Measurements from ENCODE around the gene TXLNG.
A peak's percentile ranks its signal among the peaks of the same experiment; 100 is the strongest.

TXLNG gene

DNA sequence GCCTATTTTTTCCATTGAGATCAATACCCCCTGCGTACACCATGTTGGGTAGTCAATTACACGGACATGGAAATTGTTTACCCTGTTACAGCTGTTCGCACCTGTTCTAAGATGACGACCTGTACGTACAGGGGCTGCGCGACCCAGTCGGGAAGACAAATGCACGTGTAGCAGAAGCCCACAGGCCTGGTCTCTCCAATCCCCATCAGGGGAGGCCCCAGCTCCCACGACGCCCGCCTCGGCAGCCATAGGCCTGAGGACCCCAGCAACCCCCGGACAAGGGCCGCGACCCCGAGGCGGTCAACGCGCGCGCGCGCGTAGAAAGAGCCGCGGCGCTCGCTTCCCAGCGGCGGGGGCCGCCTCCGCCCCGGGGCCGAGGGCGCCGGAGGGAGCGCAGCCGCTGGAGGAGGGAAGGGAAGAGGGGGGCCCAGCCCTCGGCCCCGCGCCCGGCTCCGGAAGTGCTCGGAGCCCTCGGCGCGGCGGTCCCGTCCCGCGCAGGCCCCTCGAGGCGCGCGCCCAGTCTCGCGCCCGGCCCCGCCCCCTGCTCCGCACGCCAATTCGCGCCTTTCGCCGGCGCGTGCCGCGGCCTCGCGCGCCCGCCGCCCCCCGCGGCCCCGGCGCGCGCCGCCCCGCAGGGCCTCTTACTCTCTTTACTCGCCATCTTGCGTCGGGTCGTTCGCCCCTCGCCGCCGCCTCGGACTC is 83.3 kb downstream of the TXLNG start:
- TF ChIP-seq, protein P1, sequence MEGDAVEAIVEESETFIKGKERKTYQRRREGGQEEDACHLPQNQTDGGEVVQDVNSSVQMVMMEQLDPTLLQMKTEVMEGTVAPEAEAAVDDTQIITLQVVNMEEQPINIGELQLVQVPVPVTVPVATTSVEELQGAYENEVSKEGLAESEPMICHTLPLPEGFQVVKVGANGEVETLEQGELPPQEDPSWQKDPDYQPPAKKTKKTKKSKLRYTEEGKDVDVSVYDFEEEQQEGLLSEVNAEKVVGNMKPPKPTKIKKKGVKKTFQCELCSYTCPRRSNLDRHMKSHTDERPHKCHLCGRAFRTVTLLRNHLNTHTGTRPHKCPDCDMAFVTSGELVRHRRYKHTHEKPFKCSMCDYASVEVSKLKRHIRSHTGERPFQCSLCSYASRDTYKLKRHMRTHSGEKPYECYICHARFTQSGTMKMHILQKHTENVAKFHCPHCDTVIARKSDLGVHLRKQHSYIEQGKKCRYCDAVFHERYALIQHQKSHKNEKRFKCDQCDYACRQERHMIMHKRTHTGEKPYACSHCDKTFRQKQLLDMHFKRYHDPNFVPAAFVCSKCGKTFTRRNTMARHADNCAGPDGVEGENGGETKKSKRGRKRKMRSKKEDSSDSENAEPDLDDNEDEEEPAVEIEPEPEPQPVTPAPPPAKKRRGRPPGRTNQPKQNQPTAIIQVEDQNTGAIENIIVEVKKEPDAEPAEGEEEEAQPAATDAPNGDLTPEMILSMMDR (IDR thresholded peaks at IDR 0.05; ENCODE audit: extremely low read depth, missing control alignments): no peak
- DNase-seq (ENCODE audit: low spot score): peak; percentile 69

DNA sequence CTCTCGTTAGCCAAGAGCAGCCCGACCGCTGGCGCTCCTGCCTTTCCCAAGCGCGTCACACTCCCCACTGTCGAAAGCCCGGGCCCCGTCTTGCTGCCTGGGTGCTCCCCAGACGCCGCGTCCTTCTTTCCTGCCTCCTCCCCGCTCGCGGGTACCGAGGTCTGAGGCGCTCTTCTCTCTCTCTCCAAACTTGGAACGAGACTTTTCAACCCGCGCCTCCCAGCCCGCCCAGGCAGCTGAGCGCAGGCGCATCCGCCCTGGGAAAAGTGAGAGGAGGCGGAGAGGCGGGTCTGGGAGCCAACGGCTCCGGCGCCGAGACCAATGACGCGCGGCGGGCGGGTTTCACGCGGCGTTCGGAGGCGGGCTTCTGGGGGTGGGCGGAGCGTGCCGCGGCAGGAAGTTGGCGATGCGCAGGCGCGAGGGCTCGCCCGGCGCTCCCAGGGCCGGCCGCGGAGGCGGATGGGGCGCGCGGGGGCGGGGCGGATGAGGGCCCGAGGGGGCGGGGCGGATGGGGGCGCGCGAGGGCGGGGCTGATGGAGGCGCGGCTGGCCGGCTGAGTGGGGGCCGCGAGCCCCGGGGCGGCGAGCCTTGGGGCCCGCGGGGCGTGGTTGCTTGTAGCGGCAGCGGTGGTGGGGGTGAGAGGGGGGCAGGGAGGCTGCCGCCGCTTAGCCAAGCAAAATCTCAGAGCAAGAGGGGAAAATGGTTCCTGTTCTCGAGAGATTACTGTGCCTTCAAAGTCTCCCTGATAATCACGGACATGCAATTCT is 84.0 kb downstream of the TXLNG start, which contains the start of gene RBBP7:
TSS of gene RBBP7 (minus strand) at position 268 of the 767 bp plus-strand sequence. CDS start 309 bp downstream, outside the sequence.
- DNase-seq (ENCODE audit: low spot score): peak; percentile 94
- TF ChIP-seq, protein P1 (IDR thresholded peaks at IDR 0.05; ENCODE audit: extremely low read depth, missing control alignments): no peak

DNA sequence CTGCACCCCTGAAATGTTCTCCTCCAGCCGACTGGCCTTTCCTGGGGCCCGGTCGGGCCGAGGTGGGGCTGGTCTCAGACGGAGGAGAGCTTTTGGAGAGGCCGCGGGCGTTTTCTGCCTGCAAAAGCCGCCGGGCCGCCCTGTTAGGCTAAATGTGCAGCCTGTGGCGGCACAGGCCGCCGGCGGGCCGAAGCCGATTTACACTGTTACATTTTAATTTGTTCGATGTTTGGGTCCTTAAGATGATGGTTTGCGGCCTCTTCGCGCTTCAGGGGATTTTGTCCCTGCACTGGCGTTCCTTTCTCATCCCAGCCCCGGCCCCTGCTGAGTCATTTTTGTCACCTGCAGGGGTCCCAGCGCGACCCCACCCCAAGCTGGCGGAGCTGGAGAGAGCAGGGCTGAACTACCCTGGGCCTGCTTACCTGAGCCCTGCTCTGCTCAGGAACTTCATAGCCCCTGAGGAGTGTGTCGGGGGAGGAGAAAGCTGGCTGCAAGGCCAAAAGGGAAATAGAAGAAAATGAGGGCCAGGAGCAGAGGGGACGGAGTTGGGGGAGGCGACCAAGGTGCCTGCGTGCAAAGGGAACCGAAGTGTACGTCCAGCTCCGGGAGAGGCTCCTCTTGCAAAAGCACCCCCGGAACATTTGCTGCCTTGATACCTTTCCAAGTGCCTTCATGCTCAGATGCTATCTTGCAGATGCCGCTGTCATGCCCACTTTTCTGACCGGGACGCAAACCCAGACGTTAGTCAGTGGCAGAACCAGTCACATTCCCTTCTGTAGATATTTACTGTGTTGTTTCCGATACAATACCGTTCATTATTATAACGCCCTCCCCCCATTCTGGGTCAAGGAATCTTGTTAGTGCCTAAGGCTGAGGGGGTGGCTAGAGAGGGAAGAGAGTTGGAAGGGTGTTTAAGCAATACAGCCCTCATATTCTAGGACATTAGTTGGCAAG is 84.9 kb downstream of the TXLNG start:
- no peak for DNase-seq (ENCODE audit: low spot score)

DNA sequence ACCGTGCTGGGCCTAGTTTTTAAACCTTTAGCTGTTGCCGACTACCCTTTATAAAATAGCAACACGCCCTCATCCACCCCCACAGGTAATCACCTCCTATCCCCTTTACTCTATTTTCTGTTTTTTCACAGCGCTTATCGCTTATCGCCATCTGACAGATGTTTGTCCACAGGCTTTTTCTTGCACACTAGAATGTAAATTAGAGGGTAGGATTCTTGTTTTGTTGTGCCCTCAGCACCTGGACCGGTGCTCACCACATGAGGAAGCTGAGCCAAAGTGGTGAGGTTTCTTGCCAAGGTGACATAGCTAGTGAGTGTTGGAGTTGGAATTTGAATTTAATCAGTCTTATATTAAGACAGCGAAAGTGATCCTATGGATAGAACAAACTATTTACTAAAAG is 86.8 kb downstream of the TXLNG start:
- DNase-seq (ENCODE audit: low spot score): no peak
- TF ChIP-seq, protein P1 (IDR thresholded peaks at IDR 0.05; ENCODE audit: extremely low read depth, missing control alignments): no peak

More for the DNA sequence above, 84.9 kb downstream of the TXLNG start:
- TF ChIP-seq, protein P1 (IDR thresholded peaks at IDR 0.05; ENCODE audit: extremely low read depth, missing control alignments): no peak

DNA sequence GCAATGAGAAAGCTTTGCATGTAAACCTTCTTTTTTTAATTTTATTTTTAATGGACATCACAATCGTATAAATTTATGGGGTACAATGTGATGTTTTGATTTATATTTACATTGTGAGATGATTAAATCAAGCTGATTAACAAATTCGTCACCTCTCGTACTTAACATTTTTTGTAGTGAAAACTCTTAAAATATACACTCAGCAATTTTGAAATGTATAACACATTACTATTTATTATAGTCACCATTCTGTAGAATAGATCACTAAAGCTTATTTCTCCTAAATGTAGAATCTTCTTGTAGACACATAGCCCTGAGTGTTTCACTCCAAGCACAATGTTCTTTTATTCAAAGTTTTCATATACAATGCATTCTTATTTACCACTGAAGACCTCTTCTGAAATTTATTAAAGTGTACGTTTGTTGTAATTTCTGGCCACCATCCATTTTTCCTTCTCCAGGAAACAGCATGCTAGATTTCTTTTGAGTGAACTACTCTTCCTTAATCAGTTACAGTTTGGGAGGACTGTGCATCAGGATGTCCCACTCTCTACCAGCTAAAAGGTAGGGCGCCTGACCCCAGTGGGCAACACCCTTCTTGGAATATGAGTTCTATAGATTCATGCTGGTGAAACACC is 88.3 kb downstream of the TXLNG start:
- TF ChIP-seq, protein P1 (IDR thresholded peaks at IDR 0.05; ENCODE audit: extremely low read depth, missing control alignments): no peak
- DNase-seq (ENCODE audit: low spot score): no peak

DNA sequence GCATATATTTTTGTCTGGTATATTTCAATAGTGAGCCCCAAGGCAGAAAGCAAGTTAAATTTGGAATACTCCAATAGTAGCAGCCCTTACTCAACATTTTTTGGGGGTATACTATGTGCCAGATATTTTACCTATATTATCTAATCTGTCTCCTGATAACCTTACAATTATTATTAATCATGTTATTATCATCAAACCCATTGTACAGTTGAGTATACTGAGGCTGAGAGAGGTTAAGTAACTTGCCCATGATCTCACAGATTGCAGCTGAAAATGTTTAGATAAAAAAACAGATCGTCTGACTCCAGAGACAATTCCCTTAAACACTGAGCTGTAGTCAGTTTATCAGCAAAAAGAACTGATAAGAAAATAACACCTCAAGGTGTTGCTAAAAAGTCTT is 90.4 kb downstream of the TXLNG start:
- DNase-seq (ENCODE audit: low spot score): no peak
- TF ChIP-seq, protein P1 (IDR thresholded peaks at IDR 0.05; ENCODE audit: extremely low read depth, missing control alignments): no peak

Measured in GM20000 (cell line).